GM23338 (cell line): ENCODE data around the gene NEO1. TPM values are rescaled to one million over a fixed set of nuclear protein-coding genes. Genes with fewer than 3 reads are reported as not detected.
A peak's percentile ranks its signal among the peaks of the same experiment; 100 is the strongest.

Experiments used
- ATAC-seq: fragments of 200-7000 bp; cut with Tn5 transposase; 3 replicates; pipeline ENCODE4 v1.9.1; 2020
- DNase-seq: peaks from one replicate; pipeline ENCODE4 v3.0.0-alpha.2; 2015; ENCODE audit warnings: low spot score
- H2AFZ ChIP-seq: fragments of 200-600 bp; sonication (generic); 2 replicates; pipeline ENCODE4 v1.8.0; 2016; ENCODE audit warnings: antibody characterized with exemption, mild to moderate bottlenecking, moderate library complexity
- H3F3A ChIP-seq: fragments of 200-600 bp; sonication (generic); replicated peaks from 2 replicates; pipeline ENCODE4 v1.8.0; 2017; ENCODE audit warnings: antibody characterized with exemption, mixed run types, low read depth
- H3K27ac ChIP-seq: fragments of 200-600 bp; sonication (generic); 2 replicates; pipeline ENCODE4 v1.6.1; 2016; ENCODE audit warnings: low read depth
- H3K27me3 ChIP-seq: fragments of 200-600 bp; sonication (generic); 2 replicates; pipeline ENCODE4 v1.8.0; 2016; ENCODE audit warnings: mild to moderate bottlenecking, mixed run types, moderate library complexity; ENCODE audit not compliant: insufficient read depth
- H3K36me3 ChIP-seq: fragments of 200-600 bp; sonication (generic); 2 replicates; pipeline ENCODE4 v1.8.0; 2016; ENCODE audit warnings: mild to moderate bottlenecking; ENCODE audit not compliant: insufficient read depth
- H3K4me1 ChIP-seq: fragments of 200-600 bp; sonication (generic); 2 replicates; pipeline ENCODE4 v1.8.0; 2016; ENCODE audit warnings: mild to moderate bottlenecking, moderate library complexity; ENCODE audit not compliant: insufficient read depth
- H3K4me2 ChIP-seq: fragments of 200-600 bp; sonication (generic); 2 replicates; pipeline ENCODE4 v1.7.1; 2017; ENCODE audit warnings: mixed run types
- H3K4me3 ChIP-seq: fragments of 200-600 bp; sonication (generic); 2 replicates; pipeline ENCODE4 v1.6.1; 2016; ENCODE audit warnings: mixed run types
- H3K79me2 ChIP-seq: fragments of 200-600 bp; sonication (generic); replicated peaks from 2 replicates; pipeline ENCODE4 v1.8.0; 2017; ENCODE audit warnings: mild to moderate bottlenecking; ENCODE audit not compliant: insufficient read depth
- H3K9me2 ChIP-seq: fragments of 200-600 bp; sonication (generic); 2 replicates; pipeline ENCODE4 v1.8.0; 2017; ENCODE audit not compliant: insufficient read depth
- H4K20me1 ChIP-seq: fragments of 200-600 bp; sonication (generic); replicated peaks from 2 replicates; pipeline ENCODE4 v1.8.0; 2017; ENCODE audit warnings: mild to moderate bottlenecking; ENCODE audit not compliant: insufficient read depth
- H3K27ac Mint-ChIP-seq: 2 replicates; pipeline ENCODE4 v1.8.0; 2020; ENCODE audit warnings: inconsistent platforms, mild to moderate bottlenecking, moderate library complexity, mixed read lengths
- H3K27me3 Mint-ChIP-seq: 3 replicates; pipeline ENCODE4 v1.8.0; 2022; ENCODE audit warnings: low read depth, mild to moderate bottlenecking, moderate library complexity, mixed read lengths, inconsistent platforms; ENCODE audit not compliant: insufficient read depth, poor library complexity
- H3K36me3 Mint-ChIP-seq: 3 replicates; pipeline ENCODE4 v1.8.0; 2021; ENCODE audit warnings: low read depth, mild to moderate bottlenecking, inconsistent platforms, moderate library complexity, mixed read lengths
- H3K4me1 Mint-ChIP-seq: 3 replicates; pipeline ENCODE4 v1.8.0; 2020; ENCODE audit warnings: mild to moderate bottlenecking, inconsistent platforms, mixed read lengths
- H3K4me3 Mint-ChIP-seq: 3 replicates; pipeline ENCODE4 v1.8.0; 2021; ENCODE audit warnings: moderate library complexity, mild to moderate bottlenecking, inconsistent platforms, mixed read lengths
- H3K9me3 Mint-ChIP-seq: 3 replicates; pipeline ENCODE4 v1.8.0; 2020; ENCODE audit warnings: moderate library complexity, mild to moderate bottlenecking, inconsistent platforms, mixed read lengths
- EZH2 ChIP-seq: fragments of 200-600 bp; sonication (generic); IDR thresholded peaks from one replicate; pipeline ENCODE4 v1.8.0; 2017; ENCODE audit warnings: antibody characterized with exemption, mild to moderate bottlenecking, low read depth; ENCODE audit not compliant: unreplicated experiment
- EZH2phosphoT487 ChIP-seq: fragments of 200-600 bp; sonication (generic); IDR thresholded peaks from one replicate; pipeline ENCODE4 v1.8.1; 2018; ENCODE audit warnings: antibody characterized with exemption; ENCODE audit not compliant: unreplicated experiment
- JUNB ChIP-seq: IDR thresholded peaks from one replicate; pipeline ENCODE4 v1.6.1; 2016; ENCODE audit warnings: antibody characterized with exemption; ENCODE audit not compliant: unreplicated experiment
- ZNF114 ChIP-seq: fragments of 250-450 bp; sonication (Bioruptor Pico); IDR thresholded peaks from 2 replicates; pipeline ENCODE4 v1.5.0; 2020; ENCODE audit warnings: mild to moderate bottlenecking, moderate library complexity
- ZNF331 ChIP-seq: fragments of 250-450 bp; sonication (Bioruptor Pico); IDR thresholded peaks from 2 replicates; pipeline ENCODE4 v1.5.0; 2020; ENCODE audit warnings: low read depth, mild to moderate bottlenecking, moderate library complexity
- polyA plus RNA-seq: library from polyadenylated mRNA; unstranded; fragments of >200 nt; fragmentation: Nextera tagmentation; extraction: Ambion mirVana; gene quantifications from 2 replicates; pipeline ENCODE4 v1.2.1, GENCODE V29; 2016
- total RNA-seq: library from RNA; depleted of rRNA; stranded (reverse); fragments of >200 nt; shearing (Covaris generic); gene quantifications from 2 replicates; pipeline ENCODE4 v1.2.3, GENCODE V29; 2014
- TF ChIP-seq, protein P1 (sequence below), 2 experiments: fragments of 200-600 bp in 1 of 2; sonication (generic) in 1 of 2; conservative IDR thresholded peaks; 2 replicates each; pipeline versions ENCODE4 v1.5.1 to v1.6.1; 2016 to 2017; ENCODE audit warnings: antibody characterized with exemption in 2 of 2, low read depth in 2 of 2, mild to moderate bottlenecking in 2 of 2, moderate library complexity in 1 of 2
- TF ChIP-seq, protein P2 (sequence below): IDR thresholded peaks from 2 replicates; pipeline ENCODE4 v1.6.1; 2016; ENCODE audit warnings: antibody characterized with exemption
- TF ChIP-seq, protein P3 (sequence below): fragments of 250-450 bp; sonication (Bioruptor Pico); IDR thresholded peaks from 2 replicates; pipeline ENCODE4 v1.5.0; 2020; ENCODE audit warnings: mild to moderate bottlenecking, moderate library complexity

Gene NEO1
- total and polyA plus RNA-seq, 2 experiments from 2014 or later, result 8.4 to 45.8 TPM

DNA sequence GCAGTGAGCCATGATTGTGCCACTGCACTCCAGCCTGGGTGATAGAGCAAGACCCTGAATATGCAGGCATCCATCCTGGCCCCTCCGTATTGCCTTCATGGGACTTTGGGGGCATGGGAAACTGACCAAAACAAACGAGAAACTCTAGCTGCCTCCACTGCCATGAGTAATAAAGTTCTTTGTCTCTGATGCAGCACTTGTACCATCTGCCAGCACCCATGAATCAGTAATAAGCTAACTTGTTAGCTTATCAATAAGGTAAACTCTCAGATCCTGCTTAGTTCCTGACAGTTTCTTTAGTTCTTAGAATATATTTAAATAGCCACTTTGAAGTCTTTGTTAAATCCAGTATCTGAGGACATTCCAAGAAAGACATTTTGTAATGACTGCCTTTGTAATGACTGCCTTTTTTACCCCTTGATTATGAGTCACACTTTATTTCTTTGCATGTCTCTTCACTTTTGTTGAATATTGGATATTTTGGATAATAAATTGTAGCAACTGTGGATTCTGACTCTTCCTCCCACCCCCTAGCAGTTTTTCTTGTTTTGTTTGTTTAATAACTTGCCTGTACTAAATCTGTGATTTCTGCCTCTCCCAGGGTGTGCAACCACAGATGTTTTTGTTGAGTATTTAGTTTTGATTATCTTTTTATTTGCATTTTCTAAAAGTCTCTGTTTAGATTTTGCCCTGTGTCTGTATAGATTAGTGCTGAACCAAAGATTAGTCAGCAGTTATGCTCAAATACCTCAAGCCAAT lies 179.6 kb downstream of the NEO1 start (continued):
- TF ChIP-seq, protein P1, sequence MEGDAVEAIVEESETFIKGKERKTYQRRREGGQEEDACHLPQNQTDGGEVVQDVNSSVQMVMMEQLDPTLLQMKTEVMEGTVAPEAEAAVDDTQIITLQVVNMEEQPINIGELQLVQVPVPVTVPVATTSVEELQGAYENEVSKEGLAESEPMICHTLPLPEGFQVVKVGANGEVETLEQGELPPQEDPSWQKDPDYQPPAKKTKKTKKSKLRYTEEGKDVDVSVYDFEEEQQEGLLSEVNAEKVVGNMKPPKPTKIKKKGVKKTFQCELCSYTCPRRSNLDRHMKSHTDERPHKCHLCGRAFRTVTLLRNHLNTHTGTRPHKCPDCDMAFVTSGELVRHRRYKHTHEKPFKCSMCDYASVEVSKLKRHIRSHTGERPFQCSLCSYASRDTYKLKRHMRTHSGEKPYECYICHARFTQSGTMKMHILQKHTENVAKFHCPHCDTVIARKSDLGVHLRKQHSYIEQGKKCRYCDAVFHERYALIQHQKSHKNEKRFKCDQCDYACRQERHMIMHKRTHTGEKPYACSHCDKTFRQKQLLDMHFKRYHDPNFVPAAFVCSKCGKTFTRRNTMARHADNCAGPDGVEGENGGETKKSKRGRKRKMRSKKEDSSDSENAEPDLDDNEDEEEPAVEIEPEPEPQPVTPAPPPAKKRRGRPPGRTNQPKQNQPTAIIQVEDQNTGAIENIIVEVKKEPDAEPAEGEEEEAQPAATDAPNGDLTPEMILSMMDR (conservative IDR thresholded peaks at IDR 0.05; ENCODE audit: low read depth in 2 of 2), result no peak
- TF ChIP-seq EZH2 (no peak), JUNB (no peak)

DNA sequence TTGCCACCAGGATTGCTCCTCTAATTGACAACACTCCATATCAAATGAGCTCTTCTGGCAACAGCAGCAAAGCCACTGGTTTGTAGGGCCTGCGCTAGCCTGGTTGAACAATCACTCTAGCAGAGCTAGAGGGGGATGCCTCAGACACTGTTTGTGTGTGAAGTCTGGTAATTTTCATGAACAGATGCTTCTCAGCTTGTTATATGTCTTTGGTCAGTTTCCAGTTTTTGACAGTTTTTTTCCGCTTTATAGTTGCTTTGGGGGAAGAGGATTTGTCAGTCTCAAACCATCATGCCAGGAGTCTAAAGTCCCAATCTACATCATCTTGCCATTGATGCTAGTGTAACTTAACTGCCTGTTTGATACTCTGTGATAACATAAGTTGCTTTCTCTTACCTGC lies 180.5 kb downstream of the NEO1 start:
- Mint-ChIP-seq H3K4me1 (peaks cover 18% of the 10 kb centered on the region), H3K36me3 (no peaks in the 10 kb centered on the region; the same call in 2 of the 3 replicates), H3K27me3 (no peaks in the 10 kb centered on the region), H3K9me3 (no peaks in the 10 kb centered on the region; the same call in 2 of the 3 replicates), H3K27ac (0 out of 2 replicates have a peak overlapping the region, but pooled peaks have one; percentile 79), H3K4me3 (no peak overlapping the region)
- DNase-seq (no peak), ATAC-seq (no peak)
- Histone ChIP-seq H3K36me3 (no peaks in the 10 kb centered on the region), H3K27me3 (no peaks in the 10 kb centered on the region), H3K27ac (no peak overlapping the region), H3K9me2 (no peaks in the 10 kb centered on the region), H4K20me1 (no peaks in the 10 kb centered on the region), H3K4me3 (no peak overlapping the region), H3F3A (no peaks in the 10 kb centered on the region), H3K4me1 (peaks cover 3% of the 10 kb centered on the region; the same call in 1 of the 2 replicates), H2AFZ (no peak overlapping the region), H3K4me2 (no peak overlapping the region), H3K79me2 (no peaks in the 10 kb centered on the region)
- TF ChIP-seq, protein P2, sequence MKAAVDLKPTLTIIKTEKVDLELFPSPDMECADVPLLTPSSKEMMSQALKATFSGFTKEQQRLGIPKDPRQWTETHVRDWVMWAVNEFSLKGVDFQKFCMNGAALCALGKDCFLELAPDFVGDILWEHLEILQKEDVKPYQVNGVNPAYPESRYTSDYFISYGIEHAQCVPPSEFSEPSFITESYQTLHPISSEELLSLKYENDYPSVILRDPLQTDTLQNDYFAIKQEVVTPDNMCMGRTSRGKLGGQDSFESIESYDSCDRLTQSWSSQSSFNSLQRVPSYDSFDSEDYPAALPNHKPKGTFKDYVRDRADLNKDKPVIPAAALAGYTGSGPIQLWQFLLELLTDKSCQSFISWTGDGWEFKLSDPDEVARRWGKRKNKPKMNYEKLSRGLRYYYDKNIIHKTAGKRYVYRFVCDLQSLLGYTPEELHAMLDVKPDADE, result no peak
- TF ChIP-seq EZH2phosphoT487 (no peak), EZH2 (no peak)

DNA sequence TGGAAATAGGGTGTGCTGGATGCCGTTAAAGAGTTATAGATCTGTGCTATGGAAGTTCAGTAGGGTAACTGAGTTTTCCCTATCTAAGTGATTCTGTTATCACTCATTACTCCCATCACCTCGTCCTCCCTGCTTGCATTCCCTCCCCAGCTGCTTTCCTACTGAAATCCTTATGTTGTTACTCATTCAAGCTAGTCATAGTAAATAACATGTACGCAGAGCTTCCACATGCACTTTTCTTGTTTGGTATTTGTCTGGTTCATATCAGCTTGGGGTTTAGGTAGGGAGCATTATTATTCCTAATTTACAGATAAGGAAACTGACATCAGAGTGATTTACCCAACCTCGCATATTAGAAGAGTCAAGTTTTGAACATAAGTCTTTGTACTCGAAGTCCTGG lies 181.4 kb downstream of the NEO1 start:
- no peaks in the 10 kb centered on the region for H3K27me3 Mint-ChIP-seq
- H3K36me3 ChIP-seq, result no peaks in the 10 kb centered on the region
- H3K9me3 Mint-ChIP-seq, result no peaks in the 10 kb centered on the region; the same call in 2 of the 3 replicates
- H3K9me2 ChIP-seq, result no peaks in the 10 kb centered on the region
- no peaks in the 10 kb centered on the region for H4K20me1 ChIP-seq
- no peak overlapping the region for H3K4me3 Mint-ChIP-seq
- H3K4me1 Mint-ChIP-seq, result peaks cover 11% of the 10 kb centered on the region
- H2AFZ ChIP-seq, result no peak overlapping the region
- H3K27ac ChIP-seq, result no peak overlapping the region
- no peak overlapping the region for H3K4me3 ChIP-seq
- no peaks in the 10 kb centered on the region for H3K27me3 ChIP-seq
- ATAC-seq, result no peak
- H3K79me2 ChIP-seq, result no peaks in the 10 kb centered on the region
- H3K36me3 Mint-ChIP-seq, result no peaks in the 10 kb centered on the region; the same call in 2 of the 3 replicates
- no peak overlapping the region for H3K4me2 ChIP-seq
- H3K27ac Mint-ChIP-seq, result no peak overlapping the region
- peaks cover 3% of the 10 kb centered on the region; the same call in 1 of the 2 replicates for H3K4me1 ChIP-seq
- H3F3A ChIP-seq, result no peaks in the 10 kb centered on the region
- no peak for DNase-seq
- TF ChIP-seq, protein P3, sequence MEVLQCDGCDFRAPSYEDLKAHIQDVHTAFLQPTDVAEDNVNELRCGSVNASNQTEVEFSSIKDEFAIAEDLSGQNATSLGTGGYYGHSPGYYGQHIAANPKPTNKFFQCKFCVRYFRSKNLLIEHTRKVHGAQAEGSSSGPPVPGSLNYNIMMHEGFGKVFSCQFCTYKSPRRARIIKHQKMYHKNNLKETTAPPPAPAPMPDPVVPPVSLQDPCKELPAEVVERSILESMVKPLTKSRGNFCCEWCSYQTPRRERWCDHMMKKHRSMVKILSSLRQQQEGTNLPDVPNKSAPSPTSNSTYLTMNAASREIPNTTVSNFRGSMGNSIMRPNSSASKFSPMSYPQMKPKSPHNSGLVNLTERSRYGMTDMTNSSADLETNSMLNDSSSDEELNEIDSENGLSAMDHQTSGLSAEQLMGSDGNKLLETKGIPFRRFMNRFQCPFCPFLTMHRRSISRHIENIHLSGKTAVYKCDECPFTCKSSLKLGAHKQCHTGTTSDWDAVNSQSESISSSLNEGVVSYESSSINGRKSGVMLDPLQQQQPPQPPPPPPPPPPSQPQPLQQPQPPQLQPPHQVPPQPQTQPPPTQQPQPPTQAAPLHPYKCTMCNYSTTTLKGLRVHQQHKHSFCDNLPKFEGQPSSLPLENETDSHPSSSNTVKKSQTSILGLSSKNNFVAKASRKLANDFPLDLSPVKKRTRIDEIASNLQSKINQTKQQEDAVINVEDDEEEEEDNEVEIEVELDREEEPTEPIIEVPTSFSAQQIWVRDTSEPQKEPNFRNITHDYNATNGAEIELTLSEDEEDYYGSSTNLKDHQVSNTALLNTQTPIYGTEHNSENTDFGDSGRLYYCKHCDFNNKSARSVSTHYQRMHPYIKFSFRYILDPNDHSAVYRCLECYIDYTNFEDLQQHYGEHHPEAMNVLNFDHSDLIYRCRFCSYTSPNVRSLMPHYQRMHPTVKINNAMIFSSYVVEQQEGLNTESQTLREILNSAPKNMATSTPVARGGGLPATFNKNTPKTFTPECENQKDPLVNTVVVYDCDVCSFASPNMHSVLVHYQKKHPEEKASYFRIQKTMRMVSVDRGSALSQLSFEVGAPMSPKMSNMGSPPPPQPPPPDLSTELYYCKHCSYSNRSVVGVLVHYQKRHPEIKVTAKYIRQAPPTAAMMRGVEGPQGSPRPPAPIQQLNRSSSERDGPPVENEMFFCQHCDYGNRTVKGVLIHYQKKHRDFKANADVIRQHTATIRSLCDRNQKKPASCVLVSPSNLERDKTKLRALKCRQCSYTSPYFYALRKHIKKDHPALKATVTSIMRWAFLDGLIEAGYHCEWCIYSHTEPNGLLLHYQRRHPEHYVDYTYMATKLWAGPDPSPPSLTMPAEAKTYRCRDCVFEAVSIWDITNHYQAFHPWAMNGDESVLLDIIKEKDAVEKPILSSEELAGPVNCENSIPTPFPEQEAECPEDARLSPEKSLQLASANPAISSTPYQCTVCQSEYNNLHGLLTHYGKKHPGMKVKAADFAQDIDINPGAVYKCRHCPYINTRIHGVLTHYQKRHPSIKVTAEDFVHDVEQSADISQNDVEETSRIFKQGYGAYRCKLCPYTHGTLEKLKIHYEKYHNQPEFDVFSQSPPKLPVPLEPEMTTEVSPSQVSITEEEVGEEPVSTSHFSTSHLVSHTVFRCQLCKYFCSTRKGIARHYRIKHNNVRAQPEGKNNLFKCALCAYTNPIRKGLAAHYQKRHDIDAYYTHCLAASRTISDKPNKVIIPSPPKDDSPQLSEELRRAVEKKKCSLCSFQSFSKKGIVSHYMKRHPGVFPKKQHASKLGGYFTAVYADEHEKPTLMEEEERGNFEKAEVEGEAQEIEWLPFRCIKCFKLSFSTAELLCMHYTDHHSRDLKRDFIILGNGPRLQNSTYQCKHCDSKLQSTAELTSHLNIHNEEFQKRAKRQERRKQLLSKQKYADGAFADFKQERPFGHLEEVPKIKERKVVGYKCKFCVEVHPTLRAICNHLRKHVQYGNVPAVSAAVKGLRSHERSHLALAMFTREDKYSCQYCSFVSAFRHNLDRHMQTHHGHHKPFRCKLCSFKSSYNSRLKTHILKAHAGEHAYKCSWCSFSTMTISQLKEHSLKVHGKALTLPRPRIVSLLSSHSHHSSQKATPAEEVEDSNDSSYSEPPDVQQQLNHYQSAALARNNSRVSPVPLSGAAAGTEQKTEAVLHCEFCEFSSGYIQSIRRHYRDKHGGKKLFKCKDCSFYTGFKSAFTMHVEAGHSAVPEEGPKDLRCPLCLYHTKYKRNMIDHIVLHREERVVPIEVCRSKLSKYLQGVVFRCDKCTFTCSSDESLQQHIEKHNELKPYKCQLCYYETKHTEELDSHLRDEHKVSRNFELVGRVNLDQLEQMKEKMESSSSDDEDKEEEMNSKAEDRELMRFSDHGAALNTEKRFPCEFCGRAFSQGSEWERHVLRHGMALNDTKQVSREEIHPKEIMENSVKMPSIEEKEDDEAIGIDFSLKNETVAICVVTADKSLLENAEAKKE (CRISPR knock-in tag), result no peak
- TF ChIP-seq ZNF331 (CRISPR knock-in tag), result no peak
- no peak for TF ChIP-seq ZNF114 (CRISPR knock-in tag)
